Karpas-422 (cell line): ENCODE data around the gene CSRNP3. TPM values are rescaled to one million over a fixed set of nuclear protein-coding genes. Genes with fewer than 3 reads are reported as not detected.

Experiments
- DNase-seq: peaks from one replicate; pipeline ENCODE4 v3.0.0-alpha.2; 2015
- H2AFZ ChIP-seq: fragments of 200-600 bp; sonication (generic); 2 replicates; pipeline ENCODE4 v1.6.1; 2014; ENCODE audit warnings: antibody characterized with exemption, low read length, mixed read lengths
- H3K27ac ChIP-seq: fragments of 200-600 bp; sonication (generic); 2 replicates; pipeline ENCODE4 v1.5.1; 2014; ENCODE audit warnings: mild to moderate bottlenecking, low read length, moderate library complexity
- H3K27me3 ChIP-seq: fragments of 200-600 bp; sonication (generic); 2 replicates; pipeline ENCODE4 v1.6.1; 2014; ENCODE audit warnings: low read length, mixed read lengths
- H3K36me3 ChIP-seq: fragments of 200-600 bp; sonication (generic); 2 replicates; pipeline ENCODE4 v1.6.1; 2014; ENCODE audit warnings: low read length, mixed read lengths; ENCODE audit not compliant: insufficient read depth
- H3K4me1 ChIP-seq: fragments of 200-600 bp; sonication (generic); 2 replicates; pipeline ENCODE4 v1.6.1; 2014; ENCODE audit warnings: mild to moderate bottlenecking, low read length, mixed read lengths
- H3K4me2 ChIP-seq: fragments of 200-600 bp; sonication (generic); 2 replicates; pipeline ENCODE4 v1.6.1; 2014; ENCODE audit warnings: low read length, low read depth, mild to moderate bottlenecking; ENCODE audit not compliant: poor library complexity, severe bottlenecking
- H3K4me3 ChIP-seq: fragments of 200-600 bp; sonication (generic); 2 replicates; pipeline ENCODE4 v1.5.1; 2014; ENCODE audit warnings: mild to moderate bottlenecking, antibody characterized with exemption, low read length, mixed read lengths
- H3K79me2 ChIP-seq: fragments of 200-600 bp; sonication (generic); 2 replicates; pipeline ENCODE4 v1.6.1; 2014; ENCODE audit warnings: mild to moderate bottlenecking, low read length, mixed read lengths
- H3K9ac ChIP-seq: fragments of 200-600 bp; sonication (generic); 2 replicates; pipeline ENCODE4 v1.6.0; 2014; ENCODE audit warnings: low read length
- H3K9me2 ChIP-seq: fragments of 200-600 bp; sonication (generic), shearing (Covaris generic); replicated peaks from 2 replicates; pipeline ENCODE4 v1.6.0; 2014; ENCODE audit warnings: mild to moderate bottlenecking, low read length, moderate library complexity; ENCODE audit not compliant: insufficient read depth
- H3K9me3 ChIP-seq: fragments of 300-700, 200-600 bp; sonication (generic); 2 replicates; pipeline ENCODE4 v1.6.1; 2014; ENCODE audit warnings: low read length, mixed read lengths
- H4K20me1 ChIP-seq: fragments of 200-600 bp; sonication (generic); 2 replicates; pipeline ENCODE4 v1.6.1; 2014; ENCODE audit warnings: mild to moderate bottlenecking, antibody characterized with exemption, low read length, low read depth; ENCODE audit not compliant: insufficient read depth
- total RNA-seq: library from RNA; depleted of rRNA; stranded (reverse); fragments of >200 nt; shearing (Covaris generic); gene quantifications from 2 replicates; pipeline ENCODE4 v1.2.3, GENCODE V29; 2014; ENCODE audit warnings: low replicate concordance; rRNA removed

The CSRNP3 gene, protein sequence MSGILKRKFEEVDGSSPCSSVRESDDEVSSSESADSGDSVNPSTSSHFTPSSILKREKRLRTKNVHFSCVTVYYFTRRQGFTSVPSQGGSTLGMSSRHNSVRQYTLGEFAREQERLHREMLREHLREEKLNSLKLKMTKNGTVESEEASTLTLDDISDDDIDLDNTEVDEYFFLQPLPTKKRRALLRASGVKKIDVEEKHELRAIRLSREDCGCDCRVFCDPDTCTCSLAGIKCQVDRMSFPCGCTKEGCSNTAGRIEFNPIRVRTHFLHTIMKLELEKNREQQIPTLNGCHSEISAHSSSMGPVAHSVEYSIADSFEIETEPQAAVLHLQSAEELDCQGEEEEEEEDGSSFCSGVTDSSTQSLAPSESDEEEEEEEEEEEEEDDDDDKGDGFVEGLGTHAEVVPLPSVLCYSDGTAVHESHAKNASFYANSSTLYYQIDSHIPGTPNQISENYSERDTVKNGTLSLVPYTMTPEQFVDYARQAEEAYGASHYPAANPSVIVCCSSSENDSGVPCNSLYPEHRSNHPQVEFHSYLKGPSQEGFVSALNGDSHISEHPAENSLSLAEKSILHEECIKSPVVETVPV
- 6.0 and 16.8 TPM in 2 replicates for total RNA-seq

GRCh38 chr2:165469417-165469816 lies at the start of gene CSRNP3:
Gene CSRNP3 (plus strand): TSS chr2:165469698. CDS start chr2:165595066, 125,368 bp downstream.
- Histone ChIP-seq H3K27ac (no peak within 1 kb of the TSS), H2AFZ (no peak within 1 kb of the TSS), H3K79me2 (no peaks in the 10 kb centered on the region), H3K36me3 (no peaks in the 10 kb centered on the region), H4K20me1 (no peaks in the 10 kb centered on the region), H3K4me1 (no peaks in the 10 kb centered on the region), H3K9me2 (no peaks in the 10 kb centered on the region), H3K9me3 (no peaks in the 10 kb centered on the region), H3K4me3 (no peak within 1 kb of the TSS), H3K9ac (no peak within 1 kb of the TSS), H3K4me2 (no peak within 1 kb of the TSS), H3K27me3 (no peaks in the 10 kb centered on the region)
- no peak for DNase-seq

- Histone ChIP-seq H3K27me3 (no peaks in the 10 kb centered on the region), H3K4me1 (no peaks in the 10 kb centered on the region), H3K27ac (no peak overlapping the region), H3K36me3 (no peaks in the 10 kb centered on the region), H3K9me2 (no peaks in the 10 kb centered on the region), H2AFZ (no peak overlapping the region), H3K4me3 (no peak overlapping the region), H3K4me2 (no peak overlapping the region), H4K20me1 (no peaks in the 10 kb centered on the region), H3K9ac (no peak overlapping the region), H3K9me3 (peaks cover 4% of the 10 kb centered on the region; the same call in 1 of the 2 replicates), H3K79me2 (no peaks in the 10 kb centered on the region)
- no peak for DNase-seq
Observed at GRCh38 chr2:165420231-165420630, 49.3 kb upstream of the CSRNP3 start.

DNA sequence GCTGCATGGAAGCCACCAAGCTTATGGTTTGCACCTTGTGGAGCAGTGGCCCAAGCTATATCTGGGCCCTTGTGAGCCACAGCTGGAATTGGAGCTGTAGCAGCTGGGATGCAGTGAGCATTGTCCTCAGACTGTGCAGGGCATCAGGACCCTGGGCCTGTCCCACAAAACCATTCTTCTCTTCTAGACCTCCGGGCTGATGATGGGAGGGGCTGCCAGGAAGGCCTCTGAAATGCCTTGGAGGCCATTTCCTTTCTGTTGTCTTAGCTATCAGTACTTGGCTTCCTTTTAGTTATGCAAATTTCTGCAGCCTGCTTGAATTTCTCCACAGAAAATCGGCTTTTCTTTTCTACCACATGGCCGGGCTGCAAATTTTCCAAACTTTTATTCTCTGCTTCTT lies 46.4 kb upstream of the CSRNP3 start:
- no peak for DNase-seq
- H3K36me3 ChIP-seq = no peaks in the 10 kb centered on the region
- H3K79me2 ChIP-seq = no peaks in the 10 kb centered on the region
- no peak overlapping the region for H3K4me3 ChIP-seq
- H4K20me1 ChIP-seq = no peaks in the 10 kb centered on the region
- H3K9ac ChIP-seq = no peak overlapping the region
- no peak overlapping the region for H2AFZ ChIP-seq
- no peaks in the 10 kb centered on the region for H3K4me1 ChIP-seq
- H3K4me2 ChIP-seq = no peak overlapping the region
- no peak overlapping the region for H3K27ac ChIP-seq
- no peaks in the 10 kb centered on the region for H3K9me3 ChIP-seq
- no peaks in the 10 kb centered on the region for H3K9me2 ChIP-seq
- H3K27me3 ChIP-seq = no peaks in the 10 kb centered on the region

GRCh38 chr2:165425556-165425955 lies 43.9 kb upstream of the CSRNP3 start:
- Histone ChIP-seq H3K27me3 (no peaks in the 10 kb centered on the region), H3K9me2 (no peaks in the 10 kb centered on the region), H3K4me3 (no peak overlapping the region), H4K20me1 (no peaks in the 10 kb centered on the region), H3K9ac (no peak overlapping the region), H2AFZ (no peak overlapping the region), H3K36me3 (no peaks in the 10 kb centered on the region), H3K79me2 (no peaks in the 10 kb centered on the region), H3K4me2 (no peak overlapping the region), H3K4me1 (no peaks in the 10 kb centered on the region), H3K9me3 (no peaks in the 10 kb centered on the region), H3K27ac (no peak overlapping the region)
- DNase-seq = no peak

DNA sequence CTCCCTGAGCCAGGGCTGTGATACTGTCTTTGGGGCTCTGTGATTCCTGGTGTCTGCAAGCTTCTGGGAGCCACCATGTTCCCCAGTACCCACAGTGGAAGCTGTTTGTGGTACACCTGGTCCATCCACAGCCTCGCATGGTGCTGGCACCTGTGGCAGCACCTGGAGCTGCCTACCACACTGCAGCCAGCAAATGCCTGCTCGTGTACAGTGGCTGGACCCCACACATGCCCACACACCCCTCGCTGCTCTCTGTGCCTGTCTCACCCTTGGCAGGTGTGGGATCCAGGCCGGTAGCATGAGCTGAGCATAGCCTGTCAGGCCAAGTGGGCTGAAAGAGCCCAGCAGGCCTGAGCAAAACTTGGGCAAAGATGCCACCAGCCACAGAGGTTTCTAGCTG lies 41.8 kb upstream of the CSRNP3 start:
- Histone ChIP-seq H3K4me3 (no peak overlapping the region), H3K27ac (no peak overlapping the region), H3K36me3 (no peaks in the 10 kb centered on the region), H2AFZ (no peak overlapping the region), H3K9ac (no peak overlapping the region), H4K20me1 (no peaks in the 10 kb centered on the region), H3K9me2 (no peaks in the 10 kb centered on the region), H3K9me3 (no peaks in the 10 kb centered on the region), H3K27me3 (no peaks in the 10 kb centered on the region), H3K4me1 (no peaks in the 10 kb centered on the region), H3K4me2 (no peak overlapping the region), H3K79me2 (no peaks in the 10 kb centered on the region)
- DNase-seq = no peak

DNA sequence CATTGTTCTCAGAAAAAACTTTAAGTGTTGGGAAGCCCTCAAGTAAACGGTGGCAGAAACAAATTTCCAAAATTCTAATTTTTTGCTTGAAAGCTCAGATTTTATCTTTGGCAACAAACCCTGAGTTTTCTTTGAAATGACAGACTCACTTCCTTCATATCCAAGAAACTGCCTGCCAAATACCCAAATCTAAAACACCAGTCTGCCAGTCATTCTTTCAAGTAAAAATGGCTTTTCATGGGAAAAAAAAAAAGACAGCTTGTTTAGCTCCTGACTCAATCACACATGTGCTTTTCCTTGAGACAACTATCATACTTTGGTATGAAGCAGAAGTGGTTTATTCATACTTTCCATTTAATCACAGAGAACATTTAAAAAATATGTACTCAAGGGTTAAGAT lies 40.6 kb upstream of the CSRNP3 start:
- H3K9ac ChIP-seq = no peak overlapping the region
- no peaks in the 10 kb centered on the region for H4K20me1 ChIP-seq
- no peaks in the 10 kb centered on the region for H3K27me3 ChIP-seq
- no peak overlapping the region for H2AFZ ChIP-seq
- no peaks in the 10 kb centered on the region for H3K79me2 ChIP-seq
- no peaks in the 10 kb centered on the region for H3K36me3 ChIP-seq
- H3K4me2 ChIP-seq = no peak overlapping the region
- no peak for DNase-seq
- no peaks in the 10 kb centered on the region for H3K9me3 ChIP-seq
- no peak overlapping the region for H3K27ac ChIP-seq
- no peaks in the 10 kb centered on the region for H3K9me2 ChIP-seq
- H3K4me3 ChIP-seq = no peak overlapping the region
- H3K4me1 ChIP-seq = no peaks in the 10 kb centered on the region

DNA sequence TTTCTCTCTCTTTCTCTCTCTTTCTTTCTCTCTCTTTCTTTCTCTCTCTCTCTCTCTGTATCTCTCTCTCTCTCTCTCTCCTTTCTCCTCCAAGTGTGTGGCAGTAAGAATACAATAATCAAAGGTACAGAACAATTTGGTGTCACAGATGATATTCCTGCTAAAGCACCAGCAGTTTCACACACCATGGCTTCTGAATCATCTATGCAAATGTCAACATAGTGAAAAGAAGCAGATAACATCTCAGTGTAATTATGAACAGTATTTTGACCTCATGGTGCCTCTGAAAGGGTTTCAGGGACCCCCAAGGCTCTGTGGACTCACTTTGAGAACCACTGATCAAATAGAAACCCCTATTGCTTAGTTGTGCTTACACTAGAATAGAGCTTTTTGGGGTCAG lies 38.5 kb upstream of the CSRNP3 start:
- Histone ChIP-seq H4K20me1 (no peaks in the 10 kb centered on the region), H3K9me2 (no peaks in the 10 kb centered on the region), H3K27me3 (no peaks in the 10 kb centered on the region), H3K9me3 (no peaks in the 10 kb centered on the region), H3K36me3 (no peaks in the 10 kb centered on the region), H3K9ac (no peak overlapping the region), H3K27ac (no peak overlapping the region), H2AFZ (no peak overlapping the region), H3K4me1 (no peaks in the 10 kb centered on the region), H3K4me3 (no peak overlapping the region), H3K79me2 (no peaks in the 10 kb centered on the region), H3K4me2 (no peak overlapping the region)
- no peak for DNase-seq

DNA sequence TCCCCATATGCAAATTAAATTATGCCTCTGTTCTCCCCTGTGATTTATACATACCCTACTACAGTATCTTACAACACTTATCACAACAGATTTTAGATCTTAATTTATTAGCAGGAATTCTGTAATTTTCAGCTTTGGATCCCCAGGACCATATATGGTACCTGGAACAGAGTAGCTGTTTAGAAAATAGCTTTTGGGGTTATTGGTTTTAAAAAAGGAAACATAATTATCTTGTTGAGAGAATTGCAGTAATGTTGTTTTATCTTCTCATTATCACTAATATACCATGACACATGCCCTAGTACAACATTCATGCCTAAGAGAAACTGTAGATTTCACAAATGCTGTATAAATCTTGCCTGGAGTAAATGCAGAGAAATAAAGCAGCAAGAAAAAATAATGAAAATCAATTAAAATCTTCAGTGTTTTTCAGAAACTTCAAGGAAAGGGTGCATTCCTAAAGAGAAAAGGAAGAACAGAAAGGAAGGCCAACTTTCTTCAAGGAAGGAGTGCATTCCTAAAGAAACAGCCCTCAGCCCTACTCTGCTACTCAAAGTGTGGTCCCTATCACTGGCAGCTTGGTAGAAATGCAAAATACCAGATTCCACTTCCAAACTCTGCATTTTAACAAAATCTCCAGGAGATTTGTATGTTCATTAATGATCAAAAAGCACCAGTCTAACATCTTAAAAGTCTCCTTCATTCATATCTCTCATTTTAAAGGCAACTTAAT lies 37.1 kb upstream of the CSRNP3 start:
- no peaks in the 10 kb centered on the region for H3K9me2 ChIP-seq
- no peak overlapping the region for H3K4me2 ChIP-seq
- H4K20me1 ChIP-seq = no peaks in the 10 kb centered on the region
- H3K9me3 ChIP-seq = no peaks in the 10 kb centered on the region
- no peak overlapping the region for H3K27ac ChIP-seq
- H2AFZ ChIP-seq = no peak overlapping the region
- no peak overlapping the region for H3K4me3 ChIP-seq
- H3K79me2 ChIP-seq = no peaks in the 10 kb centered on the region
- H3K36me3 ChIP-seq = no peaks in the 10 kb centered on the region
- H3K27me3 ChIP-seq = no peaks in the 10 kb centered on the region
- H3K4me1 ChIP-seq = no peaks in the 10 kb centered on the region
- H3K9ac ChIP-seq = no peak overlapping the region
- no peak for DNase-seq
